ENCODE data around the gene ELMOD3.
"Not testable (repeated sequence)": the region's sequence is repeated elsewhere in the genome, so short reads cannot be mapped to it uniquely, and the experiment has no call there.

Gene ELMOD3

GRCh38 chr2:85377083-85377482, 22.5 kb downstream of the ELMOD3 start:
- no peak for DNase-seq

- DNase-seq, result no peak
Observed at GRCh38 chr2:85378257-85378656, 23.7 kb downstream of the ELMOD3 start.

- no peak for DNase-seq
Observed at GRCh38 chr2:85380048-85380447, 25.5 kb downstream of the ELMOD3 start.

- not testable (repeated sequence) for DNase-seq
Observed at GRCh38 chr2:85383151-85383550, 28.6 kb downstream of the ELMOD3 start.

GRCh38 chr2:85383850-85384249, 29.3 kb downstream of the ELMOD3 start:
- DNase-seq, result no peak

- DNase-seq, result no peak
Observed at GRCh38 chr2:85385746-85386145, 31.2 kb downstream of the ELMOD3 start.

- no peak for DNase-seq
Observed at GRCh38 chr2:85387754-85388153, 33.2 kb downstream of the ELMOD3 start.

- DNase-seq, result no peak
Observed at GRCh38 chr2:85388878-85389538, 34.4 kb downstream of the ELMOD3 start.

GRCh38 chr2:85390941-85391669, 36.5 kb downstream of the ELMOD3 start:
- no peak for DNase-seq

- no peak for DNase-seq
Observed at GRCh38 chr2:85393836-85394235, 39.3 kb downstream of the ELMOD3 start.

GRCh38 chr2:85394261-85394681, 39.7 kb downstream of the ELMOD3 start:
- DNase-seq, result no peak

- no peak for DNase-seq
Observed at GRCh38 chr2:85394976-85395375, 40.4 kb downstream of the ELMOD3 start.

GRCh38 chr2:85395912-85396475, 41.4 kb downstream of the ELMOD3 start:
- no peak for DNase-seq

GRCh38 chr2:85396531-85397470, 42.2 kb downstream of the ELMOD3 start:
- DNase-seq, result no peak

GRCh38 chr2:85397925-85398331, 43.4 kb downstream of the ELMOD3 start:
- peak; percentile 16 for DNase-seq

GRCh38 chr2:85398426-85399182, 44.0 kb downstream of the ELMOD3 start:
- peak; percentile 13 for DNase-seq

GRCh38 chr2:85399183-85399455, 44.5 kb downstream of the ELMOD3 start:
- DNase-seq, result no peak

- no peak for DNase-seq
Observed at GRCh38 chr2:85400023-85400422, 45.5 kb downstream of the ELMOD3 start.

- peak; percentile 27 for DNase-seq
Observed at GRCh38 chr2:85400541-85401463, 46.2 kb downstream of the ELMOD3 start.

- no peak for DNase-seq
Observed at GRCh38 chr2:85401464-85401805, 46.9 kb downstream of the ELMOD3 start.

GRCh38 chr2:85401844-85402243, 47.3 kb downstream of the ELMOD3 start:
- DNase-seq, result peak; percentile 10
